Head of caudate nucleus (tissue), 42 donors: ENCODE results near the gene MEGF9.

ENCODE experiments used
- DNase-seq, 42 donors: peaks; one replicate each; pipeline versions ENCODE4 v3.0.0 to v3.0.0-alpha.2; 2020 to 2021; ENCODE audit warnings: mixed read lengths in 7 of 42
- intact Hi-C: fragments of 100-400 bp; cut with DNase I; formaldehyde crosslinking; loops from one replicate; pipeline ENCODE4 v1.15.0; 2022

MEGF9 gene

DNA sequence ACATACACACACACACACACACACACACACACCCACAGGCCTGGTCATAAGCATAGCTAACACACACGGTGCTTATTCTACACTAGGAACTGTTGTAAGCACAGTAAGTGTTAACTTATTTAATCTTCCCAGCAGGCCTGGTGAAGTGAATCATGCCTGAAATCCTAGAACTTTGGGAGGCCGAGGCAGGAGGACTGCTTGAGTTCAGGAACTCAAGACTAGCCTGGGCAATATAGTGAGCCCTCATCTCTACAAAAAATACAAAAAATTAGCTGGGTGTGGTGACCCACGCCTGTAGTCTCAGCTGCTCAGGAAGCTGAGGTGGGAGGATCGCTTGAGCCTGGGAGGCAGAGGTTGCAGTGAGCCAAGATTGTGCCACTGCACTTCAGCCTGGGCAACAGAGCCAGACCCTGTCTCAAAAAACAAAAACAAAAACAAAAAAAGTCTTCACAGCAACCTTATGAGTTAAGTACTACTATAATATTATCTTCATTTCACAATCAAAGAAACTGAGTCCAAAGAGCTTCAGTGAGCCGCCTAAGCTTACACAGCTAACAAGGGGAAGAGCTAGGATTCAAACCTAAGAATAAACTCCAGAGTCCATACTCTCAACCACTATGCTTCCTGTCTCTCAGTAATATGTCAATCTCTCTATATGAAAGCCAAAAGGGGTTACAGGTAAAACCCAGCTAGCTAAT lies 2.3 kb downstream of the MEGF9 start:
- DNase-seq, result no peak
- intact Hi-C loops, result loop anchor here (5.0 kb wide), 1 partner anchor 90 kb away; no protein-coding TSS in a partner anchor

DNA sequence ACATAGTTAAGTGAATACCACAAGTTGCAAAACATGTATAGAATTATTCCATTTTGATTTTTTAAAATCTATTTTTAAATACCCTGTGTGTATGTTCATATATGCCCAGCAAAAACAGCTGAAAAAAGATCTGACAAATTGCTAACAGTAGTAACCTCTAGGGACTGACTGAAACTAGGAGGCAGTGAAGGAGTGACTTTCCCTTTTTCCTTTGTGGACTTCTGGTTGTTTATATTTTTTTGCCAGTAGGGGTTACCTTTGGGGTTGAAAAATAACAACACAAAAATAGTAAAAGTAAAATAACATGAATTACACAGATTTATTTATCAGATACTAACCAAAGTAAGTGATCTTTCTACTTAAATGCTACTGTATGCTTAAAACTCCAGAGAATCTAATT lies 2.9 kb downstream of the MEGF9 start:
- intact Hi-C loops, result loop anchor here (5.0 kb wide), 1 partner anchor 89 kb away; no protein-coding TSS in a partner anchor
- DNase-seq, result no peak

DNA sequence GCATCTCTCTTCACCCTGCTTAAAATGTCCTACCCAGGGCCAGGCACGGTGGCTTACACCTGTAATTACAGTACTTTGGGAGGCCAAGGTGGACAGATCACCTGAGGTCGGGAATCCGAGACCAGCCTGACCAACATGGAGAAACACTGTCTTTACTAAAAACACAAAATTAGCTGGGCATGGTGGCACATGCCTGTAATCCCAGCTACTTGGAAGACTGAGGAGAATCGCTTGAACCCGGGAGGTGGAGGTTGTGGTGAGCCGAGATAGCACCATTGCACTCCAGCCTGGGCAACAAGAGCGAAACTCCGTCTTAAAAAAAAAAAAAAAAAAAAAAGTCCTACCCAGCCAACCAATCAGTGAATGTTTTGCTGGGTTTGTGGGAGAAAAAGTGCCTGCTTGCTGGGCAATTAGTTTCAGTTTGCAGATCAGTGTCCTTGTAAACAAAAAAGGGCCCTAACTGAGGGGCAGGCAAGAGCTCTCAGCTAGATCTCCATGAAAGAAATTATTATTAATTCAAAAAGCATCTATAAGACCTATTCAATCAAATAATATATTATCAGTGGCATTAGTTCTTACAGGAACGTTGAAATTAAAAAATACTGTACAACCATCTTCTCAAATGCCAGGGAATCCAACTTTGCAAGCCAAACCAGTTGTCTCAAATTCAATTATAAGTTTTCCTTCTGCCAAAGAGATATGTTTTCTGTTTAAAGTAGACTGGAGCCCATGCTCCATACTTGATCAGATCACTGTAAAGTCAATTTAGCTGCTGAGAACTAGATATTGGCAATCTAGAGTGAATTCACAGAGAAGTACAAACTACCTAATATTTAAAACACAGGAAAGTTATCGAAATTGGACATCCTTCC lies 3.9 kb downstream of the MEGF9 start:
- DNase-seq, result peak in 22 of 42 donors; percentile 16 to 77 (median 44)
- intact Hi-C loops, result loop anchor here (5.0 kb wide), 1 partner anchor 88 kb away; no protein-coding TSS in a partner anchor

DNA sequence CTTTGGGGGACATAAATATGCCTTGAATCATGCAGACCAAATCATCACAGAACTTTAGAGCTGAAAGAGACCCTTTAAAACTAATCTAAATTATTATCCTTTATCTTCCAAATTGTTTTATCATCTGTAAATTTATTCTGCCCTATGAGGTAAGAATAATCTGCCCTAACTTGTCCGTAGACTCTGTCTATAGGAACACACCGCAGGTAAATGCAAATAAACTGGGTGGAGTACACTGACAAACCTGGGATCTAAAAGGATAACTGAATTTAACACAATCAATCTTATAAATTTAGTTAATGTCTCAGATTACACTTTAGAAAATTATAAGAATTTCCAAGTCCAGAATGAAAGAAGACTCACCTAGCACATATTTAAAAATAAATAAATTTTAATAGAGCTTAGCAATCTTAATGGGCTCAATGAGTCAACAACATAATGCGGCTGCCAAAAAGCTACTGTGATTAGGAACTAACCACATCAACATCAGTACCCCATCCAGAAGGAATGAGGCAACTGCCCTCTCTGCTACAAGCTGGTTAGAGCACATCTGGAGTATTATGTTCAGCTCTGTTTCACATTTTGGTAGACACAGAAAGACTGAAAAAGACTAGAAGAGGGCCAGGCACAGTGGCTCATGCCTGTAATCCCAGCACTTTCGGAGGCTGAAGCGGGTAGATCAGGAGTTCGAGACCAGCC lies 5.6 kb downstream of the MEGF9 start:
- intact Hi-C loops, result no loop called here
- no peak for DNase-seq

DNA sequence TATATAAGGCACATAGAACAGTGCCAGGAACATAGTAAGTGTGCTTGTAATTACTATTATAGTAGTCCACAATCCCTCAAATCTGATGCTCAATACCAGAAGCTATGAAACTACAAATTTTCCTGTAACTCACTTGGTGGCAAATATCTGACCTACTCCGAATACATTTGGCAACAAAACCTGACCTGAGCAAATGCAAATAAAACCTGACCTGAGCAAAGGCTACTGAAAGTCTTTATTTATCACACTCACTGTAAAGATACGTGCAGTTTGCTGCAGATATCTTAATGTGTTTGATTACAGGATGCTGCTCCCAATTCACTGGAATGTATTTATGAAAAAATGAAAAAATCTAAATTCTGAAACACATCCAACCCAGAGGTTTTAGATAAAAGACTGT lies 7.1 kb downstream of the MEGF9 start:
- DNase-seq, result no peak
- intact Hi-C loops, result no loop called here

DNA sequence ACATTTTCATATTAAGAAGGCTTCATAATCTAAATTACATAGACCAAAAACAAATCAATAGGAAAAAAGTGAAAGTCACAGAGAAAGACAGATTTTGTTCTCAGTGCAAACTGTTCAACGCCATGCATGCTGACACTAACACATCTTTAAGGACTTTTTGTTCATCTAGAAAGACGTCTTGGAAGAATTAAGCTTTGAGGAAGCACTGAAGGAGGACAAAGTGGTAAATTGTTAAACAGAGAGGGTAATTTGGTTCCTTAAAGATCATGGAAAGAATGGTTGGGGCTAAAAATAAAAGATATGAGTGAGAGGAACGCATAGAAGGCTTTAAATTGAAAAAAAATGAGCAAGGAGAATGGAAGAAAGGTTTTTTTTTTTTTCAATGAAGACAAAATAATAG lies 9.1 kb downstream of the MEGF9 start:
- intact Hi-C loops, result no loop called here
- DNase-seq, result no peak

DNA sequence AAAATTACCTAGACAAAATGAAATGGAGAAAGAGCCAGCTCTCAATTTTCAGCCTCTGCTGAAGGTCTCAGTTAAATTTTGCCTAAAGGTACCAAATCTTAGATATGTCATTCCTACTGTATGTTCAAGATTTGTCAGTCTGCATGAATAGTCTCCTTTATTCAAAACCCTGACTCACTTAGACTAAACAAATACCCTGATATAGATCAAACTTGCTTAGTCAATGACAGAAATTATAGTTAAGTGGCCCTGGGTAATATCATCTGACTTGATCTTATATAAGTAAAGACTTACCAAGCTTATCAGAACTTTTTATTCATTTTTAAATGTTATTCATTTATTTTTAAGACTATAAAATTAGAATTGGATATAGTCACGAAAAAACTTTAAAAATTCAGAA lies 12.2 kb downstream of the MEGF9 start:
- intact Hi-C loops, result no loop called here

DNA sequence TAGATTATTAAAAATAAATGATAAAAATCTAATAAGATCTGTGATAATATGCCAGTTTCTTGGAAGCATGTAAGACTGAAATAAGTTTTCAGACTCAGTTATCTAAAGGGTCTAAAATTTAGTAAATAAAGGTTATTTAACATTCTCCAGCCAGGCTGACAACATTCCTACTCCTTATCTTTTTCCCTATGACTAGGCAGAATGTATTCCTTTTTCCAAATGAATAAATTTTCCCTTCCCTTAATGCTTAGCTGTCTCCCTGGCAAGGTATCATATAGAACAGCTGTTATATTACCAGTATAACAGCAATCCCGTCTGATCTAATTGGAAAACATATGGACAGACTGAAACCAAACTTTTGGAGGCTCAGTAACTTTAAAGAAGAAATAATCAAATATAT lies 13.0 kb downstream of the MEGF9 start:
- intact Hi-C loops, result no loop called here
- no peak for DNase-seq

More for the DNA sequence above, 12.2 kb downstream of the MEGF9 start:
- no peak for DNase-seq

DNA sequence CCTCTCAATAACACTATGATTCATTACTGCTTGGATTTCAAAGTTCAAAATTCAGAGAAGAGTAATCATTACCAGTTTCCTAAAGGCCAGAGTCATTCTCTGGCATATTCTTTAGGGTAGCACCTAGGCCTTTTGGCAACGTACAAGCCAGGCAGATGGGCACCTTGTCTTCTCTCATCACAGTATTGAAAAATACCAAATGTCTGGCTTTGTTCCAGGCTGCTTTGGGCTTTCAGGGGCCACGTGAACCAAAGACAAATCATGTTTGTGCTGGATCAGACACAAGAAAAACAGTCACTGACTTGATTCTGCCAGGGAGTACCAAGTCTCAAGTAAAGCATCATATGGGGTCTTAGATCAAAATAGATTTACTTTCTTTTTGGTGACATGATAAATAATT lies 15.5 kb downstream of the MEGF9 start:
- DNase-seq, result peak in 1 of 42 donors; percentile 61
- intact Hi-C loops, result no loop called here

DNA sequence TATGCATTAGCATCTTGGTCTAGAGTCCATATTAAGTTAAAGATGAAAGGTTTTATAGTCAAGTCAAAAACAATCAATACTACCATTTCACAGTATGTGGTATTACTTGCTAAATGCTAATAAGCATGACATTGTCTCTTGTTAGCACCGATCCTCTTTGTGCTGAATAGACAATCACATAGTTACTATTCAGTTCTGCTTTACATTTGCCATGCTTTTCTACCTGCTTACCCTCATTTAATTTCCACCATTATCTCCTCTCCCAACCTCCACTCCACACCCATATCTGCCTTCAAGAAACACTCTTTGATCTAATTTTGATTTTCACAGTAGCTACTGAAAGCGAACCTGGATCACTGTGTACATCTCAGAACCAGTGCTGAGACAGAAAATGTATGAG lies 16.8 kb downstream of the MEGF9 start:
- no peak for DNase-seq
- intact Hi-C loops, result no loop called here

DNA sequence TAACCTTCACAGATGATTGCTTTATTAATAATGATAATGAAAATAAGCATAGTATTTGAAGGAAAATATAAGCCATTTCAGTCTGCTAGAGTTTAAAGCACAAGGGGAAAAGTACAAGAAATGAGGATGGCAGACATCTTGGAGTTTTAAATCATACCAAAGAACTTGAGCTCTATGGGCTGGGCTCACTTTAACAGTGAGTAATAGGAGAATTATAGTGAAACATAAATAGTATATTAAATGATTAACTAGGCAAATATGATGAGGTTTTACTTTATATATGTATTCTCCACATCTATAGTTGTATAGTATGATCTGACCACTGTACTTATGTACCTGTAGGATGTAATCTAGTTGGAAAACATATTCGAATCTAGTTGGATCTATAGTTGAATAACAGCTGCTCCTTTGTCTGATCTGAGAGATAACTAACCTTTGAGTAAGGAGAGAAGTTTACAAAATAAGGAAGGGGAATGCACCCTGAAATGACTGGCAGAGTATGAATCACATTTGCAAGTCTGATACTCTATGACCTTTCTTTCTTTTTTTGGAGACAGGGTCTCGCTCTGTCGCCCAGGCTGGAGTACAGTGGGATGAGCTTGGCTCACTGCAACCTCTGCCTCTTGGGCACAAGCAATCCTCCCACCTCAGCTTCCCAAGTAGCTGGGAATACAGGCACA lies 17.6 kb downstream of the MEGF9 start:
- DNase-seq, result no peak
- intact Hi-C loops, result no loop called here

DNA sequence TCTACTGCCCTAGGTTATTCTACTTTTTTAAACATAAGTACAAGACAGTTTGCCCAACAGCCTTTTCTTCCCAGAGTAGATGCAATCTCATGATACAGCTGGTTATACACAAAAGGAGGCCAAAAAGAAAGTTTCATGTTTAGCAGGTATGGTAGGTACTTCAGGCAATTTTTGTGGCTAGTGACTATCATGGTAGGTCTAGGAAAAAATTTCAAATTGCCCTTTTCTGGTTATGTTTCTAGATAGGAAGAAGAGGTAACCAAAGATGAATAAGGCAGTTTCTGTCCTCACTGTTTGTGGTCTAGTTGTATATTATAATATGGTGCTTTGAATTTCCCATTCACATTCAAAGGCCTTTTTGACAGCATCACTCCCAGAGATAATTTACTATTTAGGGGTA lies 19.7 kb downstream of the MEGF9 start:
- intact Hi-C loops, result no loop called here

DNA sequence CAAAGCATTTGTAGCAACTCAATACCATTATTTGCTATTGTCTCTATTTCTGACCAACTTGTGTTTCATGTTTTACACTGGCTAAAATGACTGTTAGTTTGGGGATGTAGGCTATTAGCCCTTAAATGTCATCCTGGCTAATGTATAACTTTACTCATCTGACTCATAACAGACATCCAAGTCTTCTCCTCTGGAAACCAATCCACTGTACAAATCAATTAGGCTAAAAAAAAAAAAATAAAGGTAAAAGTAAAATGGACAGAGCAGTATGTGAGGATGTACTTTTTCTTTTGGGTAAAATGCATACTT lies 20.6 kb downstream of the MEGF9 start:
- intact Hi-C loops, result no loop called here
- no peak for DNase-seq

More for the DNA sequence above, 19.7 kb downstream of the MEGF9 start:
- DNase-seq, result no peak

DNA sequence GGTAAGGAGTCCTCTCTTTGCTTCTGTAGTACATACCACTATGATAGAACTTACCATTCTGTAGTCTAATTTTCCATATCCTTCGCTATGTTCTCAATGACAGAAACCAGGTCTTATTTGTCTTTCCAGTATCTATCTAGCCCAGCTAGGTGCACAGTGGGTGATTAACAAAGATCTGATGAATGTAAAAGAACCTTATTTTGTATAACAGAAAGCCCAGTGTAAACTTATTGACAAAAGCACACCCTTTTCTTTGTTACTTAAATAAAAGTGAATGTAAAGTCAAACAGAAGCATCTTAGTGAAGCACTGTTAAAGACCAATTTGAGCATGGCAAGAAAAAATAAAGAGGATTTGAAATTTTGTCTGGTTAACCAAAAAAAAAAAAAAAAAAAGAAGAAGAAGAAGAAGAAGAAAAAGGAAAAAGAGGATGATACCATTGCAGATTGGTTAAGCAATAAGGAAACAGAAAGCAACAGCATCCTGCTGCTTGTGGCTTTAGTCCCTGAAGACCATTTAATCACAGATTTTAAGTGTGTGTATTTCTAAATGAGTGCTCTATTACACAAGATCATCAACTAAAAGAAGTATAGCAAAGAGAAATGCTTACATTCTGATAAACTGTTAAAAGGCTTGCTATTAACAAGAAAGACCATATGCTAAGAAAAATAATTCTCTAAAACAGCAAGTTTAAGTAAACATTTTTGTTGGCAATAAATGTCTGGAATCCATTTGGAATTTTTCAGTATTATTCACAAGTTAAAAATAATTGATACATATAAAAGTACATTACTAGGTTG lies 21.2 kb downstream of the MEGF9 start:
- intact Hi-C loops, result no loop called here
- DNase-seq, result no peak

DNA sequence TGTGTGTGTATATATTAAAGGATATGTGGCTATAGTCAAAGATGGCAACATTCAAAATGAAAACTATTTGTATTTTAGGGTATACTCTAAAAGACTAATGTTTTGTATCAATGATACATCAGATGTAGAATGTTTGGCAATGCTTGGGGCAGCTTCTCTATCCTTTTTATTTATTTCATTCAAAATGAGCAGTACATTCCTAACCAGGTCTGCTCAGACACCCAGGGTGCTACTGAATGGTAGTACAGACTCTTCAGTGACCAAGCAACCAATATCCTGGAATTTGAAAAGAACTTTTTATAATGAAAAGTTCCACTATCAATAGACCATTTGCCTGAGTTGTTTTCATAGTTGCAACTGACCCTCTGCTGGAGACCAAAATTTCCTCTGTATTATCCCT lies 23.9 kb downstream of the MEGF9 start:
- intact Hi-C loops, result no loop called here
- no peak for DNase-seq

DNA sequence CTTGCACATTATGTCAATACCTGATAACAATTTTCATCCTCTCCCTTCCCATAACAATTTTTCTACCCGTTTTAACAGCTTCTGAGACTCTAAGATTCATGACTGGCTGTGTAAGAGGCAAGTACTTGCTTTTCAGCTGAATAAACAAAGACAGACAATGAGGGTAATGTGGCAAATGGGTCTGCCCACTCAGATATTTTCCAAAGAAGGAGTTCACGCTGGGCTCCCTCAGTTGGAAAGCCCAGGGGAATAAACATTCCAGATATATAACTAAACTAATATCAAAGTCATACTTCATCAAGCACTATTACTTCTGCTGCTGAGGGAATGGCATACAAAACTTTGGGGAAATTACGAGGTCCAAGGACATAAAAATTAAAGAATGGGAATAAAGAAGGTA lies 24.4 kb downstream of the MEGF9 start:
- intact Hi-C loops, result no loop called here
- peak in 4 of 42 donors; percentile 39 to 61 (median 42) for DNase-seq

DNA sequence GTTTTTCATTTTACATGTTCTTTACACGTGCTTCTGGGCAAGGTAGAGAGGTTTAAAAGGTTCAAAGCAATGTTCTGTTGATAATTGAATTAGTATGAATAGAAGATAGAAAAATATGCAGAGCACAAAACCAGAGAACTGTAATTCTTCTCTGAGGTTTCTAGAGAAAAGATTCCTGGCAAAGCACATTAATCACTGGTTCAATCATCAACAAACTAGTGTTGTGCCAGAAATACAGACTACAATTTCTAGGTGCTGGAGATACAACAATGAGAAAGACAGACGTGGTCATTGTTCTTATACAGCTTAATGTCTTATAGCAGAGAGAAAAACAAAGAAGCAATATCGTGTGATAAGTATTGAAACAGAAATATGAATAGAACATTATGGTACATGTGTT lies 25.5 kb downstream of the MEGF9 start:
- no peak for DNase-seq
- intact Hi-C loops, result no loop called here

DNA sequence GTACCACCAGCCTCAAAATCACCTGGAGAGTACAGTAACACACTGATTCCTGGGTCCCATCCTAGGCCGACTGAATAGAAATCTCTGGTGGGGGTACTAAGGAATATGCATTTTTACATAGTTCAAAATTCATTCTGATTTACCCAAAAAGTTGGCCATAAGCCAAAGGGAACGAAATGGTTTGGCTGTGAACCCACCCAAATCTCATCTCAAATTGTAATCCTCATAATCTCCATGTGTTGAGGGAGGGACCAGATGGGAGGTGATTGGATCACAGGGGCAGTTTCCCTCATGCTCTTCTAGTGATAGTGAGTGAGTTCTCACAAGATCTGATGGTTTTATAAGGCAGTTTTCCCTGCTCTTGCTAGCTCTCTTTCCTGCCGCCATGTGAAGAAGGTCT lies 31.1 kb downstream of the MEGF9 start:
- intact Hi-C loops, result no loop called here
- no peak for DNase-seq

DNA sequence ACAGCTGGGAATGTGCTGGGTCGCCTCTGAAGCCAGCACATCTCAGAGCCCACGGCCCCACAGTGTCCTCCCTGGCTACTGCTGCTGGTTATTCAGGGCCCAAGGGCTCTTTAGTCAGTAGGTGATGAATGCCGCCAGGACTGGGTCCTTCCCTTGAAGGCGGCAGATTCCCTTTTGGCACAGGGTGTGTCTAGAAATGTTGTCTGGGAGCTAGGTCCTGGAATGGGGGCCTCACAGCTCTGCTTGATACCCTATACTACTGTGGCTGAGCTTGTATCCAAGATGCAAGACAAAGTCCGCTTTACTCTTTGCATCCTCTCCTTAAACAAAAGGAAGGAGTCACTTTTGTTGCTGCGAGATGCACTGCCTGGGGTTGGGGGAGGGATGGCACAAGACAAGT lies 33.1 kb downstream of the MEGF9 start:
- intact Hi-C loops, result no loop called here
- no peak for DNase-seq
